Activated B cell treated with CpG ODN at 0.5 μM for 24 hours (primary cell): Measurements from ENCODE around the gene GRID2. TPM values are rescaled to one million over a fixed set of nuclear protein-coding genes. Genes with fewer than 3 reads are reported as not detected.

ENCODE experiments used
- ATAC-seq: fragments of 200-7000 bp; cut with Tn5 transposase; one replicate; pipeline ENCODE4 v1.10.0; 2021; ENCODE audit warnings: low read depth, mild to moderate bottlenecking, moderate library complexity
- CTCF ChIA-PET: fragments of 350-600 bp; sonication (Branson Sonifier 250); formaldehyde crosslinking; loops from one replicate; lab custom pipeline; 2021; ENCODE audit warnings: antibody characterized with exemption; lab: Charles Lee
- POLR2A ChIA-PET: fragments of 350-600 bp; sonication (Branson Sonifier 250); formaldehyde crosslinking; loops from one replicate; lab custom pipeline; 2021; ENCODE audit warnings: antibody characterized with exemption; lab: Charles Lee
- DNase-seq: peaks from one replicate; pipeline ENCODE4 v3.0.0; 2022
- H3K27ac Mint-ChIP-seq: one replicate; pipeline ENCODE4 v1.8.0; 2020; ENCODE audit warnings: mixed read lengths
- H3K27me3 Mint-ChIP-seq: one replicate; pipeline ENCODE4 v1.8.0; 2021; ENCODE audit warnings: mixed read lengths
- H3K36me3 Mint-ChIP-seq: one replicate; pipeline ENCODE4 v1.8.0; 2021; ENCODE audit warnings: low read depth, mixed read lengths
- H3K4me1 Mint-ChIP-seq: one replicate; pipeline ENCODE4 v1.8.0; 2021; ENCODE audit warnings: mixed read lengths
- H3K4me3 Mint-ChIP-seq: one replicate; pipeline ENCODE4 v1.8.0; 2020; ENCODE audit warnings: mild to moderate bottlenecking, mixed read lengths
- H3K9me3 Mint-ChIP-seq: one replicate; pipeline ENCODE4 v1.8.0; 2020; ENCODE audit warnings: mixed read lengths
- CTCF ChIP-seq: fragments of 200-600 bp; IDR thresholded peaks from one replicate; pipeline ENCODE4 v1.8.0; 2022; ENCODE audit warnings: antibody characterized with exemption, mild to moderate bottlenecking
- intact Hi-C: fragments of 100-400 bp; cut with micrococcal nuclease; formaldehyde crosslinking; loops from one replicate; pipeline ENCODE4 v1.15.1; 2024
- total RNA-seq: library from RNA; stranded (reverse); gene quantifications from 2 replicates; pipeline ENCODE4 v1.2.3, GENCODE V29; 2022

Gene GRID2
- total RNA-seq, 1 donor from 2014 or later = not detected

GRCh38 chr4:92521941-92522340 is 218.2 kb downstream of the GRID2 start:
- ATAC-seq (no peak), DNase-seq (no peak)
- H3K27me3 Mint-ChIP-seq = no peaks in the 10 kb centered on the region
- no peaks in the 10 kb centered on the region for H3K9me3 Mint-ChIP-seq
- no peak overlapping the region for H3K27ac Mint-ChIP-seq
- TF ChIP-seq CTCF = no peak
- no peaks in the 10 kb centered on the region for H3K4me1 Mint-ChIP-seq
- intact Hi-C loops = no loop called here
- H3K4me3 Mint-ChIP-seq = no peak overlapping the region
- H3K36me3 Mint-ChIP-seq = no peaks in the 10 kb centered on the region
- ChIA-PET POLR2A (no interaction called here), CTCF (no interaction called here)

GRCh38 chr4:92522356-92522755 is 218.6 kb downstream of the GRID2 start:
- no peak for TF ChIP-seq CTCF
- DNase-seq (no peak), ATAC-seq (no peak)
- ChIA-PET CTCF (no interaction called here), POLR2A (no interaction called here)
- no peaks in the 10 kb centered on the region for H3K9me3 Mint-ChIP-seq
- no peak overlapping the region for H3K4me3 Mint-ChIP-seq
- H3K4me1 Mint-ChIP-seq = no peaks in the 10 kb centered on the region
- intact Hi-C loops = no loop called here
- no peak overlapping the region for H3K27ac Mint-ChIP-seq
- no peaks in the 10 kb centered on the region for H3K36me3 Mint-ChIP-seq
- H3K27me3 Mint-ChIP-seq = no peaks in the 10 kb centered on the region

GRCh38 chr4:92524131-92524530 is 220.4 kb downstream of the GRID2 start:
- DNase-seq (no peak), ATAC-seq (no peak)
- TF ChIP-seq CTCF = no peak
- ChIA-PET POLR2A (no interaction called here), CTCF (no interaction called here)
- Mint-ChIP-seq H3K36me3 (no peaks in the 10 kb centered on the region), H3K4me1 (no peaks in the 10 kb centered on the region), H3K4me3 (no peak overlapping the region), H3K27me3 (no peaks in the 10 kb centered on the region), H3K9me3 (no peaks in the 10 kb centered on the region), H3K27ac (no peak overlapping the region)
- intact Hi-C loops = no loop called here

GRCh38 chr4:92528541-92528940 is 224.8 kb downstream of the GRID2 start:
- Mint-ChIP-seq H3K4me1 (no peaks in the 10 kb centered on the region), H3K27me3 (no peaks in the 10 kb centered on the region), H3K9me3 (no peaks in the 10 kb centered on the region), H3K27ac (no peak overlapping the region), H3K4me3 (no peak overlapping the region), H3K36me3 (no peaks in the 10 kb centered on the region)
- TF ChIP-seq CTCF = no peak
- intact Hi-C loops = no loop called here
- ATAC-seq (no peak), DNase-seq (no peak)
- ChIA-PET POLR2A (no interaction called here), CTCF (no interaction called here)

GRCh38 chr4:92529510-92529909 is 225.7 kb downstream of the GRID2 start:
- ATAC-seq (no peak), DNase-seq (no peak)
- no peak for TF ChIP-seq CTCF
- no peaks in the 10 kb centered on the region for H3K9me3 Mint-ChIP-seq
- no peak overlapping the region for H3K4me3 Mint-ChIP-seq
- H3K4me1 Mint-ChIP-seq = no peaks in the 10 kb centered on the region
- ChIA-PET CTCF (no interaction called here), POLR2A (no interaction called here)
- H3K36me3 Mint-ChIP-seq = no peaks in the 10 kb centered on the region
- intact Hi-C loops = no loop called here
- H3K27ac Mint-ChIP-seq = no peak overlapping the region
- H3K27me3 Mint-ChIP-seq = no peaks in the 10 kb centered on the region
